PC-3 (cell line): ENCODE results near the gene NPEPPS.

Experiments used
- CTCF ChIP-seq: fragments of 300-600 bp; sonication (generic); conservative IDR thresholded peaks from 2 replicates; pipeline ENCODE4 v1.5.1; 2017; ENCODE audit warnings: antibody characterized with exemption, low read depth, mild to moderate bottlenecking, low read length
- EZH2 ChIP-seq: fragments of 300-600 bp; sonication (generic); IDR thresholded peaks from one replicate; pipeline ENCODE4 v1.6.1; 2017; ENCODE audit warnings: antibody characterized with exemption, mild to moderate bottlenecking, low read length; ENCODE audit not compliant: unreplicated experiment

GRCh38 chr17:47624727-47625068 lies 93.8 kb downstream of the NPEPPS start:
- TF ChIP-seq EZH2 = no peak
- TF ChIP-seq CTCF = no peak
